Activated naive CD4-positive, alpha-beta T cell treated with anti-CD3 and anti-CD28 coated beads, Interleukin-2, amount 50 U/mL, for 72 hours (primary cell): ENCODE data around the gene ERVFRD-1. TPM values are rescaled to one million over a fixed set of nuclear protein-coding genes. Genes with fewer than 3 reads are reported as not detected.

Experiments
- total RNA-seq, 2 donors: library from RNA; stranded (reverse); gene quantifications; one replicate each; pipeline ENCODE4 v1.2.3, GENCODE V29; 2022

ERVFRD-1 gene
- total RNA-seq, 2 donors from 2014 or later = not detected

Other genes with a start within 250 kb of the ERVFRD-1 start
- gene GCM2, start 229.7 kb downstream of the ERVFRD-1 start, total RNA-seq = not detected
- gene SYCP2L, start 224.7 kb downstream of the ERVFRD-1 start, total RNA-seq = under 1 TPM; 0.39 to 0.71 TPM
- gene ELOVL2, start 67.4 kb downstream of the ERVFRD-1 start, total RNA-seq = not detected
- gene SMIM13, start 17.9 kb downstream of the ERVFRD-1 start, total RNA-seq = 1 to 10 TPM; 6.3 to 6.4 TPM
- 10 to 100 TPM; 11.0 to 24.4 TPM for gene NEDD9, start 120.9 kb upstream of the ERVFRD-1 start, total RNA-seq